Stomach (tissue), 9 donors: ENCODE results near the gene DTWD1. TPM values are rescaled to one million over a fixed set of nuclear protein-coding genes. Genes with fewer than 3 reads are reported as not detected.

Experiments
- DNase-seq, 2 donors: peaks; one replicate each; pipeline versions ENCODE4 v3.0.0 to v3.0.0-alpha.2; 2013 to 2019
- H3K27ac ChIP-seq, 5 donors: fragments of 200-600 bp in 4 of 5; sonication (generic) in 4 of 5; one replicate each; pipeline ENCODE4 v1.5.1; 2013 to 2019; ENCODE audit warnings: mild to moderate bottlenecking in 1 of 5, moderate library complexity in 1 of 5
- H3K27me3 ChIP-seq, 3 donors: fragments of 200-600 bp; sonication (generic); one replicate each; pipeline ENCODE4 v1.5.1; 2017 to 2019; ENCODE audit warnings: mixed run types in 1 of 3
- H3K36me3 ChIP-seq, 4 donors: fragments of 200-600 bp; sonication (generic); 1 replicate in 3 of 4; 2 replicates in 1 of 4; pipeline ENCODE4 v1.5.1; 2016 to 2019
- H3K4me1 ChIP-seq, 4 donors: fragments of 200-600 bp; sonication (generic); one replicate each; pipeline ENCODE4 v1.5.1; 2016 to 2019
- H3K4me3 ChIP-seq, 4 donors: fragments of 200-600 bp; sonication (generic) in 3 of 4; one replicate each; pipeline ENCODE4 v1.5.1; 2016 to 2019; ENCODE audit warnings: mild to moderate bottlenecking in 1 of 4
- H3K9me3 ChIP-seq, 4 donors: fragments of 200-600 bp; sonication (generic); one replicate each; pipeline ENCODE4 v1.5.1; 2016 to 2019
- CTCF ChIP-seq, 7 experiments: fragments of 450-650 bp in 4 of 7; fragments of 200-600 bp in 3 of 7; sonication (generic) in 3 of 7; IDR thresholded peaks; one replicate each; pipeline ENCODE4 v1.5.1; 2016 to 2019; ENCODE audit warnings: antibody characterized with exemption in 7 of 7, control low read depth in 2 of 7, mild to moderate bottlenecking in 1 of 7
- EP300 ChIP-seq: sonication (generic); formaldehyde crosslinking; IDR thresholded peaks from one replicate; pipeline ENCODE4 v1.6.1; 2017; ENCODE audit warnings: antibody characterized with exemption
- POLR2A ChIP-seq, 4 donors: fragments of 450-650 bp; IDR thresholded peaks; one replicate each; pipeline ENCODE4 v1.6.1; 2016; ENCODE audit warnings: antibody characterized with exemption in 4 of 4, control low read depth in 2 of 4, mild to moderate bottlenecking in 1 of 4, moderate library complexity in 1 of 4
- POLR2AphosphoS5 ChIP-seq, 3 donors: sonication (generic); formaldehyde crosslinking; IDR thresholded peaks; one replicate each; pipeline ENCODE4 v1.6.1; 2016; ENCODE audit warnings: antibody characterized with exemption in 3 of 3
- WGBS, 5 donors: extraction: QIAGEN DNeasy Blood & Tissue Kit in 3 of 5; methylation state at CpG; one replicate each; pipeline versions ENCODE4 v1.1.5 to v1.1.7; 2013 to 2018; 5-methylcytosine and 5-hydroxymethylcytosine counted together
- intact Hi-C: fragments of 100-400 bp; cut with DNase I; formaldehyde crosslinking; loops from one replicate; pipeline ENCODE4 v1.15.1; 2023; ENCODE audit warnings: low total_unique reads
- polyA plus RNA-seq, 3 donors: library from polyadenylated mRNA; stranded (reverse); fragments of 200-250 nt; gene quantifications; one replicate each; pipeline ENCODE4 v1.2.3, GENCODE V29; 2013
- total RNA-seq, 5 donors: library from RNA; depleted of rRNA; stranded (reverse); fragments of >200 nt; gene quantifications; one replicate each; pipeline versions ENCODE4 v1.1.0 to v1.2.3, GENCODE V29; 2014 to 2016
- donor health status: healthy with polysubstance abuse.
- donor health status: Bipolar disorder and iron deficiency.
- donor health status: healthy.

Gene DTWD1
- total and polyA plus RNA-seq, 8 donors = 2.9 to 45.0 (median 17.8) TPM

- no peak for DNase-seq
Measured at GRCh38 chr15:49637857-49638256, 17.0 kb downstream of the DTWD1 start.

GRCh38 chr15:49644364-49644794 is 23.5 kb downstream of the DTWD1 start:
- Histone ChIP-seq H3K9me3 (no peaks in the 10 kb centered on the region), H3K36me3 (peaks cover 0 to 8% (median 1%) of the 10 kb centered on the region in 4 donors), H3K4me1 (peaks cover 0 to 34% (median 17%) of the 10 kb centered on the region in 4 donors), H3K27me3 (no peaks in the 10 kb centered on the region), H3K27ac (peak overlapping the region in 2 of 5 donors; percentile 19 to 41), H3K4me3 (no peak overlapping the region)
- 95 to 100% (median 98%) methylated on average over 1 of the region's 1 CpG for WGBS, 5 donors
- intact Hi-C loops = no loop called here
- DNase-seq = no peak
- TF ChIP-seq POLR2AphosphoS5 (IDR thresholded peaks at IDR 0.05) = no peak
- TF ChIP-seq CTCF (IDR thresholded peaks at IDR 0.05) = no peak
- TF ChIP-seq POLR2A (IDR thresholded peaks at IDR 0.05) = no peak
- no peak for TF ChIP-seq EP300

More at GRCh38 chr15:49637857-49638256, 17.0 kb downstream of the DTWD1 start:
- no peaks in the 10 kb centered on the region for H3K9me3 ChIP-seq
- H3K27ac ChIP-seq = peak overlapping the region in 1 of 5 donors; percentile 4
- intact Hi-C loops = no loop called here
- peaks cover 7 to 57% (median 28%) of the 10 kb centered on the region in 4 donors for H3K36me3 ChIP-seq
- TF ChIP-seq POLR2A (IDR thresholded peaks at IDR 0.05) (no peak), CTCF (IDR thresholded peaks at IDR 0.05) (no peak), POLR2AphosphoS5 (IDR thresholded peaks at IDR 0.05) (no peak), EP300 (no peak)
- peaks cover 0 to 6% (median 3%) of the 10 kb centered on the region in 4 donors for H3K4me1 ChIP-seq
- H3K4me3 ChIP-seq = no peak overlapping the region
- no peaks in the 10 kb centered on the region for H3K27me3 ChIP-seq
- WGBS, 5 donors = 71 to 92% (median 86%) methylated on average over 4 of the region's 4 CpGs

- peaks cover 0 to 34% (median 17%) of the 10 kb centered on the region in 4 donors for H3K4me1 ChIP-seq
- peaks cover 0 to 8% (median 1%) of the 10 kb centered on the region in 4 donors for H3K36me3 ChIP-seq
- H3K27ac ChIP-seq = peak overlapping the region in 3 of 5 donors; percentile 11 to 38 (median 19)
- peak in 1 of 2 donors; percentile 48 for DNase-seq
- H3K4me3 ChIP-seq = no peak overlapping the region
- intact Hi-C loops = no loop called here
- H3K27me3 ChIP-seq = no peaks in the 10 kb centered on the region
- H3K9me3 ChIP-seq = no peaks in the 10 kb centered on the region
- no peak for TF ChIP-seq EP300
- no peak for TF ChIP-seq POLR2A (IDR thresholded peaks at IDR 0.05)
- TF ChIP-seq CTCF (IDR thresholded peaks at IDR 0.05) = no peak
- no peak for TF ChIP-seq POLR2AphosphoS5 (IDR thresholded peaks at IDR 0.05)
Measured at GRCh38 chr15:49645277-49645676, 24.4 kb downstream of the DTWD1 start.

- intact Hi-C loops = no loop called here
- no peaks in the 10 kb centered on the region for H3K9me3 ChIP-seq
- peak overlapping the region in 2 of 5 donors; percentile 19 to 38 for H3K27ac ChIP-seq
- H3K36me3 ChIP-seq = peaks cover 0 to 8% (median 1%) of the 10 kb centered on the region in 4 donors
- no peak overlapping the region for H3K4me3 ChIP-seq
- DNase-seq = peak; percentile 30 to 71
- H3K27me3 ChIP-seq = no peaks in the 10 kb centered on the region
- peaks cover 0 to 34% (median 17%) of the 10 kb centered on the region in 4 donors for H3K4me1 ChIP-seq
- TF ChIP-seq CTCF (IDR thresholded peaks at IDR 0.05) = no peak
- no peak for TF ChIP-seq POLR2AphosphoS5 (IDR thresholded peaks at IDR 0.05)
- no peak for TF ChIP-seq EP300
- no peak for TF ChIP-seq POLR2A (IDR thresholded peaks at IDR 0.05)
Measured at GRCh38 chr15:49645941-49646340, 25.1 kb downstream of the DTWD1 start.
